ENCODE data around the gene LRRC74B.

The LRRC74B gene

DNA sequence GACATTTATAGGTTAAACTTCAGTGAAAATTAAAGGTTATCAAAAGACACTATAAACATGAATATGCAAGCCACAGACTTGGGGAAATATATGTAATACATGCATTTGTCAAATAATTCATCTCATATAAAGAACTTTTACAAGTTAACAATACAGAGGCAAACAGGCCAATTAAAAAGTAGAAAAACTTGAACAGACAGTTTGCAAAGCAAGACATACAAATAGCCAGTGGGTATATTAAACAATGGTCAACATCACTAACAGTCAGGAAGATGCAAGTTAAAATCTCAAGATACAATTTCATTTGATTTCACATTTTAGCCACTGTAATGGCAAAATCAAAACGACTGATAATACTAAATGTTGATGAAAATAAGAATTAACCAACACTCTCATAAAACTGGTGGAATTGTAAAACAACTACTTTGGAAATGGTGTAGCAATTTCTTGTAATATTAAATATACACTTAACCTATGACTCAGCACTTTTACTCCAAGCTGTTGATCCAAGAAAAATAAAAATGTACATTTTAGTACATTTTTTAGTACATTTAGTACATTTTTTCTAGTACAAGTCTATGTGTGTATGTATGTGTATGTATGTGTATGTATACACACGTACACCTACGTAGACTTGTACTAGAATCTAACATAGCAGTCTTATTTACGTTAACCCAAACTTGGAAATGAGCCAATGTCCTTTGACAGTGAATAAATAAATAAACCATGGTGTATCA, 62.8 kb downstream of the LRRC74B start:
- no peak for DNase-seq
